Thyroid gland (tissue), 4 donors: ENCODE measurements around the gene RNF26.

Experiments
- CTCF ChIP-seq, 6 experiments: fragments of 200-600 bp in 3 of 6; fragments of 450-650 bp in 3 of 6; sonication (generic) in 3 of 6; IDR thresholded peaks; one replicate each; pipeline ENCODE4 v1.5.1; 2016 to 2019; ENCODE audit warnings: antibody characterized with exemption in 6 of 6, mild to moderate bottlenecking in 2 of 6, inconsistent platforms in 1 of 6, moderate library complexity in 1 of 6
- POLR2A ChIP-seq, 2 donors: fragments of 450-650 bp; IDR thresholded peaks; one replicate each; pipeline ENCODE4 v1.6.1; 2017; ENCODE audit warnings: antibody characterized with exemption in 2 of 2, mild to moderate bottlenecking in 2 of 2, moderate library complexity in 1 of 2

- TF ChIP-seq CTCF (IDR thresholded peaks at IDR 0.05) (peak; percentile 52 to 97 (median 88)), POLR2A (IDR thresholded peaks at IDR 0.05) (peak in 1 of 2 donors; percentile 81)
Observed at GRCh38 chr11:119381181-119381988, 47.1 kb downstream of the RNF26 start, which contains the start of gene USP2.
